Measurements from ENCODE around the gene TMEM131.

The TMEM131 gene

DNA sequence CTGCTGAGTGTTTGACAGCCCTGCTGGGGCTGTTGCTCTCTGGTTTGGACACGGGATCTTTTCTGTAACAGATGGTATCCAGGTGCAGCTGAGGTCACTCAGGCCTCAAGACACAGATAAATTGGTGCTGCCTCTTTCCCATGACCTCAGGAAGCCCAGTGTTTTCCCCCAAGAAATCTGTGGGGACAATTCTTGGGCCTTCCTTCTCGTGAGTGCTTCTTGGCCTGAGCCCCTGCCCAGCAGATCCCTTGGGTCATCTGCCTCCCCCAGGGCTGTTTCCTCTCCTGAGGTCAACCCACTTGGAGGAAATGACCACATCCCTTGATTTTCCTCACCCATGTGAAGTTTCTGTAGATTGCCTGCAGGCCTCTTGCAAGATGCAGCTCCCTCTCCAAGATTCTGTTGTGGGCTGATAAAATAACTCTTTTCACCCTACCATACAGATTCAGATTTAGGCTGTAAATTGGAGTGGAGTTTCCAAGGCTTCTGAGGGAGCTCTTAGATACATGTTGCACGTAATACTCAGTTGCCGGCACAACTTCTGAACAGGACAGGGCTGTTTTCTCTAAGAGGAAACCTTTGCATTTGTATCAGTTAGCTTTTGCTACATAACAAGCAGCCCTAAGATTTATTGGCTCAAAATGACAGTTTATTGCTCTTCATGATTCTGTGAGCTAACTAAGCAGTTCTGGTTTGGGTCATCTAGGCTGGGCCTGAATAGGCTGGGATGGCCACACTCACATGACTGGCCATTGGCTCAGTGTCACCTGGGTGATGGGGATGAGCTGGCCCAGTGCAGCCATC is 269.3 kb downstream of the TMEM131 start:
- Histone ChIP-seq H2AFZ (ENCODE audit: low read depth, low read length) (no peak overlapping the region), H4K20me1 (ENCODE audit: insufficient read depth, low read length) (no peaks in the 10 kb centered on the region), H3K27ac (ENCODE audit: low read length) (no peak overlapping the region), H3K4me1 (ENCODE audit: low read length) (no peaks in the 10 kb centered on the region), H3K79me2 (ENCODE audit: low read length) (no peaks in the 10 kb centered on the region), H3K9ac (ENCODE audit: low read length) (no peak overlapping the region), H3K4me3 (ENCODE audit: low read length) (no peak overlapping the region), H3K4me2 (ENCODE audit: low read length) (no peak overlapping the region), H3K9me3 (ENCODE audit: insufficient read depth, low read length) (no peaks in the 10 kb centered on the region; the same call in 1 of the 2 replicates), H3K27me3 (ENCODE audit: low read depth, low read length) (no peaks in the 10 kb centered on the region), H3K36me3 (replicated peaks; ENCODE audit: low read depth, low read length) (no peaks in the 10 kb centered on the region)
- no peak for TF ChIP-seq EZH2phosphoT487 (IDR thresholded peaks at IDR 0.05; ENCODE audit: low read depth)

DNA sequence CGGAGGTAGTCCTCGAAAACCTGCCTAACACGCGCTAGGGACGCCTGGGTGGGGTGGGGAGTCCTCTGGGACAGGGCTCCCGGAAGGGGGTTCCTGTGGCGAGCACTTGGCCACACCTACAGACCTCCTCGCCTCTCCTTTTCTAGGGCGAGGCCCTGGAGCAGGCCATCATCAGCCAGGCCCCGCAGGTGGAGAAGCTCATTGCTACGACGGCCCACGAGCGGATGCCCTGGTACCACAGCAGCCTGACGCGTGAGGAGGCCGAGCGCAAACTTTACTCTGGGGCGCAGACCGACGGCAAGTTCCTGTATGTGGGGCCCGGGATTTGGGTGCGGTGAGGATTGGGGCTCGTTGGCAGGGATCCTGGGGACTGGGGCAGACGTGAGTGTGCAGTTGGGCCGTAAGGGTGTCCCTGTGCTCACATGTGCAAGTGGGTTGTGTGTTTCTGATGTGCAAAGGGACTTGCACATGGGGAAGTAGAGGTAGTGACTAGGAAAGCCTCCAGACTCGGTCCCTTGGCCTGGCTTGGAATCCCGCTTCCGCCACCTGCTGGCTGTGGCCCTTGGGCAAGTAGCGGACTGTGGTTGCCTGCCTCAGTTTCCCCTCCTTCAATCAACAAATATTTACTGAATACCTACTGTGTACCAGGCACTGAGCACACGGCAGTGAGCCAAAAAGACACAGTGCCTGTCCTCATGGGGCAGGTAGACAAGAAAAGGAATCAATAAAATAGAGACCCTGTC is 270.6 kb downstream of the TMEM131 start:
- H3K79me2 ChIP-seq (ENCODE audit: low read length): no peaks in the 10 kb centered on the region
- no peaks in the 10 kb centered on the region for H3K9me3 ChIP-seq (ENCODE audit: insufficient read depth, low read length)
- H3K36me3 ChIP-seq (replicated peaks; ENCODE audit: low read depth, low read length): no peaks in the 10 kb centered on the region
- TF ChIP-seq, protein P1, sequence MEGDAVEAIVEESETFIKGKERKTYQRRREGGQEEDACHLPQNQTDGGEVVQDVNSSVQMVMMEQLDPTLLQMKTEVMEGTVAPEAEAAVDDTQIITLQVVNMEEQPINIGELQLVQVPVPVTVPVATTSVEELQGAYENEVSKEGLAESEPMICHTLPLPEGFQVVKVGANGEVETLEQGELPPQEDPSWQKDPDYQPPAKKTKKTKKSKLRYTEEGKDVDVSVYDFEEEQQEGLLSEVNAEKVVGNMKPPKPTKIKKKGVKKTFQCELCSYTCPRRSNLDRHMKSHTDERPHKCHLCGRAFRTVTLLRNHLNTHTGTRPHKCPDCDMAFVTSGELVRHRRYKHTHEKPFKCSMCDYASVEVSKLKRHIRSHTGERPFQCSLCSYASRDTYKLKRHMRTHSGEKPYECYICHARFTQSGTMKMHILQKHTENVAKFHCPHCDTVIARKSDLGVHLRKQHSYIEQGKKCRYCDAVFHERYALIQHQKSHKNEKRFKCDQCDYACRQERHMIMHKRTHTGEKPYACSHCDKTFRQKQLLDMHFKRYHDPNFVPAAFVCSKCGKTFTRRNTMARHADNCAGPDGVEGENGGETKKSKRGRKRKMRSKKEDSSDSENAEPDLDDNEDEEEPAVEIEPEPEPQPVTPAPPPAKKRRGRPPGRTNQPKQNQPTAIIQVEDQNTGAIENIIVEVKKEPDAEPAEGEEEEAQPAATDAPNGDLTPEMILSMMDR (IDR thresholded peaks at IDR 0.05; ENCODE audit: low read depth, low read length): no peak
- TF ChIP-seq EZH2phosphoT487 (IDR thresholded peaks at IDR 0.05; ENCODE audit: low read depth): no peak
- H3K4me1 ChIP-seq (ENCODE audit: low read length): no peaks in the 10 kb centered on the region
- H3K4me3 ChIP-seq (ENCODE audit: low read length): no peak overlapping the region
- no peaks in the 10 kb centered on the region for H4K20me1 ChIP-seq (ENCODE audit: insufficient read depth, low read length)
- H3K27me3 ChIP-seq (ENCODE audit: low read depth, low read length): no peaks in the 10 kb centered on the region
- H3K27ac ChIP-seq (ENCODE audit: low read length): no peak overlapping the region
- no peak overlapping the region for H3K4me2 ChIP-seq (ENCODE audit: low read length)
- no peak overlapping the region for H2AFZ ChIP-seq (ENCODE audit: low read depth, low read length)
- no peak overlapping the region for H3K9ac ChIP-seq (ENCODE audit: low read length)

DNA sequence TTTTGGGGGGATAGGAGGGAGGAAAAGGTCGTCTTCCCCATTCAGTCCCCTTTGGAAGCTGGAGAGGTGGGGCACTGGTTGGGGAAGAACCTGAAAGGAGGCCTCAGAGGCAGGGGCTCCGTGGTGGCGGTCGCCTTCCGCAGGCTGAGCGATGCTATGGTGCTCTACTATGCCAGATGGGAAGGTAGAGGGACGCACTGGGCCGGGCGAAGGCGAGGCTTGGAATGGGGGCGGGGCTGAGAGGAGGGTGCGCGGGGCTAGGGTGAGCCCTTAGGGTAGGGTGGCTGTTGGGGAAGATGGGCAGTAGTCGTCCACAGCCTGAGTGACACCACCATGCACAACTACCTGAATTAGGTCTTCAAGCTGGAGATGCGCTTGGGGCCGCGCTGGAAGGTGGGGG is 271.2 kb downstream of the TMEM131 start:
- Histone ChIP-seq H3K4me1 (ENCODE audit: low read length) (no peaks in the 10 kb centered on the region), H3K9me3 (ENCODE audit: insufficient read depth, low read length) (no peaks in the 10 kb centered on the region)

DNA sequence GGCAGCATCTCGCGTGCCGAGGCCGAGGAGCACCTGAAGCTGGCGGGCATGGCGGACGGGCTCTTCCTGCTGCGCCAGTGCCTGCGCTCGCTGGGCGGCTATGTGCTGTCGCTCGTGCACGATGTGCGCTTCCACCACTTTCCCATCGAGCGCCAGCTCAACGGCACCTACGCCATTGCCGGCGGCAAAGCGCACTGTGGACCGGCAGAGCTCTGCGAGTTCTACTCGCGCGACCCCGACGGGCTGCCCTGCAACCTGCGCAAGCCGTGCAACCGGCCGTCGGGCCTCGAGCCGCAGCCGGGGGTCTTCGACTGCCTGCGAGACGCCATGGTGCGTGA is 271.7 kb downstream of the TMEM131 start:
- no peaks in the 10 kb centered on the region for H3K27me3 ChIP-seq (ENCODE audit: low read depth, low read length)
- H3K4me3 ChIP-seq (ENCODE audit: low read length): no peak overlapping the region
- no peaks in the 10 kb centered on the region for H4K20me1 ChIP-seq (ENCODE audit: insufficient read depth, low read length)
- H3K9ac ChIP-seq (ENCODE audit: low read length): no peak overlapping the region
- no peak overlapping the region for H2AFZ ChIP-seq (ENCODE audit: low read depth, low read length)
- TF ChIP-seq, protein P1 (IDR thresholded peaks at IDR 0.05; ENCODE audit: low read depth, low read length): no peak
- TF ChIP-seq EZH2phosphoT487 (IDR thresholded peaks at IDR 0.05; ENCODE audit: low read depth): no peak
- no peak overlapping the region for H3K4me2 ChIP-seq (ENCODE audit: low read length)
- H3K36me3 ChIP-seq (replicated peaks; ENCODE audit: low read depth, low read length): no peaks in the 10 kb centered on the region
- no peaks in the 10 kb centered on the region for H3K79me2 ChIP-seq (ENCODE audit: low read length)
- no peaks in the 10 kb centered on the region for H3K4me1 ChIP-seq (ENCODE audit: low read length)
- H3K27ac ChIP-seq (ENCODE audit: low read length): no peak overlapping the region
- H3K9me3 ChIP-seq (ENCODE audit: insufficient read depth, low read length): no peaks in the 10 kb centered on the region

More for the DNA sequence above, 271.2 kb downstream of the TMEM131 start:
- TF ChIP-seq, protein P1 (IDR thresholded peaks at IDR 0.05; ENCODE audit: low read depth, low read length): no peak
- no peak for TF ChIP-seq EZH2phosphoT487 (IDR thresholded peaks at IDR 0.05; ENCODE audit: low read depth)
- no peak overlapping the region for H3K27ac ChIP-seq (ENCODE audit: low read length)
- no peak overlapping the region for H2AFZ ChIP-seq (ENCODE audit: low read depth, low read length)
- no peak overlapping the region for H3K4me2 ChIP-seq (ENCODE audit: low read length)
- H3K79me2 ChIP-seq (ENCODE audit: low read length): no peaks in the 10 kb centered on the region
- no peaks in the 10 kb centered on the region for H3K36me3 ChIP-seq (replicated peaks; ENCODE audit: low read depth, low read length)
- H3K27me3 ChIP-seq (ENCODE audit: low read depth, low read length): no peaks in the 10 kb centered on the region
- no peaks in the 10 kb centered on the region for H4K20me1 ChIP-seq (ENCODE audit: insufficient read depth, low read length)
- no peak overlapping the region for H3K9ac ChIP-seq (ENCODE audit: low read length)
- H3K4me3 ChIP-seq (ENCODE audit: low read length): no peak overlapping the region

Measured in OCI-LY3 (cell line).